ENCODE results near the gene KIF5C.

The KIF5C gene

GRCh38 chr2:149004836-149005235 lies 129.8 kb downstream of the KIF5C start:
- DNase-seq (ENCODE audit: low read depth, low spot score), result no peak
- Histone ChIP-seq H3K4me3 (peak overlapping the region; percentile 51), H3K9ac (ENCODE audit: insufficient read length) (no peak overlapping the region), H3K36me3 (ENCODE audit: insufficient read depth, low read length) (no peaks in the 10 kb centered on the region), H3K9me3 (ENCODE audit: low read depth, low read length) (no peaks in the 10 kb centered on the region), H3K27ac (peak overlapping the region; percentile 92)
- TF ChIP-seq POLR2AphosphoS5 (IDR thresholded peaks at IDR 0.05; ENCODE audit: borderline replicate concordance, low read depth, low read length) (no peak), EZH2 (IDR thresholded peaks at IDR 0.05) (no peak)

DNA sequence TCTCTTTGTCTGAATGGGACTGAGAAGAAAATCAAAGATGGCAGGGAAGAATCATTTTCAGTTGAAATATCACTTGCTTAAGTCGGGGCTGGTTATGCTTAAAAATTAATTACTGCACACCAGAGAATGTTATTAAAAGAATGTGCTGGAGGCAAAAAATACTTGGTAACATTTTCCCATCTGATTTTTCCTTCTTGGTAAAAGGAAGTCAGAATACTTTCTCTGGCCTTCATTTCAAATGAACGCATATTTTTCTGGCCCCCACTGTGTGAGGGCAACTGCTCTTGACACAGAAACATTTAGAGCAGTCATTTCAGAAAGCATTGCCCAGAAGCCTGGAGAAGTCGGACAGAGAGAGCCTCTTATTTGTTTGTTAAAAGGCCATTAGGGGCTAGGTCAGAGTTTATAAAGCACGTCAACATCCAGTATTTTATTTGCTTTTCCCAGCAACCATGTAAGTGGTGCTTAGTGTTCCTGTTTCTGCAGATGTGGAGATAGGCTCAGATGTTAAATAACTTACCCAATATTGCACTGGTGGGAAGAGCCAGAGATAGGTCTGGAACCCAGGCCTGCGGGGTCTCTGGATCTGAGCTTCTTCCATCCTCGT lies 130.5 kb downstream of the KIF5C start:
- TF ChIP-seq FOXP2 (optimal IDR thresholded peaks at IDR 0.05; ENCODE audit: control extremely low read depth, extremely low read length, insufficient read depth) (no peak), POLR2AphosphoS5 (IDR thresholded peaks at IDR 0.05; ENCODE audit: borderline replicate concordance, low read depth, low read length) (no peak), EZH2 (IDR thresholded peaks at IDR 0.05) (no peak)
- no peaks in the 10 kb centered on the region for H3K9me3 ChIP-seq (ENCODE audit: low read depth, low read length)
- DNase-seq (ENCODE audit: low read depth, low spot score), result no peak
- H3K4me3 ChIP-seq, result peak overlapping the region; percentile 51
- no peak overlapping the region for H3K9ac ChIP-seq (ENCODE audit: insufficient read length)
- peak overlapping the region; percentile 92 for H3K27ac ChIP-seq
- H3K36me3 ChIP-seq (ENCODE audit: insufficient read depth, low read length), result no peaks in the 10 kb centered on the region

DNA sequence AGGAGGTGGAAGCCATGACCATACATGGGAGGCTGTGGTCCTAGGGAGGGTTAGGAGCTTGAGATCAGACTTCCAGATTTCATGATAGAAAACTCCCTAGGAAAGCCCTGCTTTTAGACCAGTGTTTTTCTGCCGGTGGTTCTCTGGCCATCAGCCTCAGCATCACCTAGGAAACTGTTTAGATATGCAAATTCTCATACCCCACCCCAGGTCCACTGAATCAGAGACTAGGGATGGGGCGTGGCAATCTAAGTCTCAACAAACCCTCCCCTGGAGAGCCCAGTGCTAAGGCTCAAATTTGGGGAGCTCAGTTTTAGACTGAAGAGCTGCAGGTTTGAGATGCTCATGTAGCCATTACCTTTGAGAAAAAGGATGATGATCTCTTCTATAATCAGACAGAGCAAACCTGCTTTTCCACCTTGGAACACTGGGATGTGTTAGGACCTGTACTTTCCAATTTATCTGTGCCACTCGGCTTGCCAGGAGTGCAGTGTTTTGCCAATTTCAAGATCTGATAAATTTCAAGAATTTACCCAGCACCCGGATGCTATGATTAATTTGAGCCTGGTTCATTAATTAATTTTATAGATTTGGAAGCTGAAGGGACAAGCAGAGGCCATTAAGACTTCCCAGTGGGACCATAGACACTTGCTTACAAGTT lies 132.0 kb downstream of the KIF5C start:
- no peaks in the 10 kb centered on the region for H3K36me3 ChIP-seq (ENCODE audit: insufficient read depth, low read length)
- no peak for DNase-seq (ENCODE audit: low read depth, low spot score)
- H3K9me3 ChIP-seq (ENCODE audit: low read depth, low read length), result no peaks in the 10 kb centered on the region
- no peak overlapping the region for H3K27ac ChIP-seq
- TF ChIP-seq POLR2AphosphoS5 (IDR thresholded peaks at IDR 0.05; ENCODE audit: borderline replicate concordance, low read depth, low read length) (no peak), EZH2 (IDR thresholded peaks at IDR 0.05) (no peak), FOXP2 (optimal IDR thresholded peaks at IDR 0.05; ENCODE audit: control extremely low read depth, extremely low read length, insufficient read depth) (no peak)
- H3K9ac ChIP-seq (ENCODE audit: insufficient read length), result no peak overlapping the region
- H3K4me3 ChIP-seq, result no peak overlapping the region

DNA sequence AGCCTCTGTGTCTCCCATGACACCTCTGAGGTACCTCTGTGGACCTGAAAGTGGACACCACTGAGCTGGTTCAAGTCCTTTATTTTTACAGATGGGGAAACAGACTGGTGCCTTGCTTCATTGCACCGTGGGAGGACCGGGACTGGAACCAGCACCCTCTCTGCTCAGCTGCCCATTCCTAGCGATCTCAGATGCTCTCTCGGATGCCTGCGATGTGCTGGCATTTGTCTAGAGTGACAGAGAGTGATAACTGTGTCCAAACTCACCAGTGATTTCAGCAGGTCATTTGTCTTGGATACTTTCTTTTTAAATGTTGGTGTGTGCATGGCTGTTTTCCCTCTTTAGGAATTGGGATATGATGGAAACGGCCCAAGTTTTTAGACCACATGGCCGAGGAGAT lies 133.4 kb downstream of the KIF5C start:
- Histone ChIP-seq H3K9me3 (ENCODE audit: low read depth, low read length) (no peaks in the 10 kb centered on the region), H3K4me3 (no peak overlapping the region), H3K27ac (no peak overlapping the region), H3K36me3 (ENCODE audit: insufficient read depth, low read length) (no peaks in the 10 kb centered on the region), H3K9ac (ENCODE audit: insufficient read length) (no peak overlapping the region)
- no peak for DNase-seq (ENCODE audit: low read depth, low spot score)
- TF ChIP-seq FOXP2 (optimal IDR thresholded peaks at IDR 0.05; ENCODE audit: control extremely low read depth, extremely low read length, insufficient read depth) (no peak), POLR2AphosphoS5 (IDR thresholded peaks at IDR 0.05; ENCODE audit: borderline replicate concordance, low read depth, low read length) (no peak), EZH2 (IDR thresholded peaks at IDR 0.05) (no peak)

DNA sequence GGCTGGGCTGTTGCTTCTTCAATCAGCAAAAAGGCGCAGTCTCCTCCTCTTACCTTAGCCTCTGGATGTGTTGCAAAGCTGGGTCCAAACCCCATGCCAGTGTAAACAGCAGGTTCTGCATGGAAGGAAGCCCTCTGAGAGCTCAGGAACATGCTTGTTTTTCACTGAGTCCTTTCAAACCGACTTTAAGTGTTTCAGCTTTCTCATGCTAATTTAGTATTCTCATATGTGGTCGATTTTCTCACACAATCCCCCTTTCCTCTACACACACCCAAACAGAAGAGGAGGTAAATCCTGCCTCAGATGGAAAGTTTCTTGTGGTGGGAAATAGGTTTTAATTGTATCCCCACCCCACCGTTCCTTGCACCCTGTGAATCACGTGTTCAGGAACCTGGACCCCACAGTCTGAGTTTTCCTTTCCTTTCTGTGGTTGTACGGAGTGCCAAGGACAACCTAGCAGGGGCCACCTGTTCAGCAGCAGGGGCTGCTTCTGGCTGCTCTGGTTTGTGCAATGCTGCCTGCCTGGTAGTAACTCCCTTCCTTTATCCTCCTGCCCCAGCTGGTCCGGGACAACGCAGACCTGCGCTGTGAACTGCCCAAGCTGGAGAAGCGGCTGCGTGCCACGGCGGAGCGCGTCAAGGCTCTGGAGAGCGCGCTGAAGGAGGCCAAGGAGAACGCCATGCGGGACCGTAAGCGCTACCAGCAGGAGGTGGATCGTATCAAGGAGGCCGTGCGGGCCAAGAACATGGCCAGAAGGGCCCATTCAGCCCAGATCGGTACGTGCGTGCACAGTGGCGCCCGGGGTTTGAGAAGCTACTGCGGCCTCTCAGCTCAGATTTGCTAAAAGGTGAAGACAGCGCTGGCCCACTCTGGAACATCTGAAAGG lies 134.8 kb downstream of the KIF5C start:
- TF ChIP-seq POLR2AphosphoS5 (IDR thresholded peaks at IDR 0.05; ENCODE audit: borderline replicate concordance, low read depth, low read length) (no peak), FOXP2 (optimal IDR thresholded peaks at IDR 0.05; ENCODE audit: control extremely low read depth, extremely low read length, insufficient read depth) (no peak), EZH2 (IDR thresholded peaks at IDR 0.05) (no peak)

DNA sequence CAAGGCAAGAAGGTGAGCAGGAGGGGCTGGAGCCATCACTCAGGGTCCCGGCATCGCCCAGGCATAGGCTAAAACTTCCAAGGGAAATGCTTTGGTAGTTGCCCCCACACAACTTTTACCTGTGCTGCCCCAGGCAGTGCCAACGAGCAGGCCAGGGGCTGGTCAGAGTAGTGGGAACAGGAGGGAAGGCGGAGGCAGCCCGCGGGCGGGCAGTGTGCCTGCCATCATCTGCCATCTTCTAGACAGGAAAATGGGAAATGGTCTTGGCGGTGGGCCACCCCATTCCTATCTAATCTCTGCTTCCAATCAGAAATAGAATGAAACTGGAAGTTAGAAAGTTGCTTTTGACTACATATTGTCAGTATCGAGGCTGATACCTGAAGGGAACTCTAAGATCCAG lies 137.5 kb downstream of the KIF5C start:
- no peak for TF ChIP-seq POLR2AphosphoS5 (IDR thresholded peaks at IDR 0.05; ENCODE audit: borderline replicate concordance, low read depth, low read length)
- no peak for TF ChIP-seq EZH2 (IDR thresholded peaks at IDR 0.05)
- no peak for TF ChIP-seq FOXP2 (optimal IDR thresholded peaks at IDR 0.05; ENCODE audit: control extremely low read depth, extremely low read length, insufficient read depth)
- Histone ChIP-seq H3K9me3 (ENCODE audit: low read depth, low read length) (no peaks in the 10 kb centered on the region), H3K9ac (ENCODE audit: insufficient read length) (no peak overlapping the region), H3K4me3 (no peak overlapping the region), H3K36me3 (ENCODE audit: insufficient read depth, low read length) (no peaks in the 10 kb centered on the region), H3K27ac (no peak overlapping the region)
- no peak for DNase-seq (ENCODE audit: low read depth, low spot score)

More for the DNA sequence above, 134.8 kb downstream of the KIF5C start:
- H3K36me3 ChIP-seq (ENCODE audit: insufficient read depth, low read length), result no peaks in the 10 kb centered on the region
- H3K27ac ChIP-seq, result no peak overlapping the region
- H3K9ac ChIP-seq (ENCODE audit: insufficient read length), result no peak overlapping the region
- DNase-seq (ENCODE audit: low read depth, low spot score), result no peak
- H3K9me3 ChIP-seq (ENCODE audit: low read depth, low read length), result no peaks in the 10 kb centered on the region
- H3K4me3 ChIP-seq, result no peak overlapping the region

- H3K9me3 ChIP-seq (ENCODE audit: low read depth, low read length), result no peaks in the 10 kb centered on the region
- H3K4me3 ChIP-seq, result no peak overlapping the region
- TF ChIP-seq POLR2AphosphoS5 (IDR thresholded peaks at IDR 0.05; ENCODE audit: borderline replicate concordance, low read depth, low read length), result no peak
- TF ChIP-seq FOXP2 (optimal IDR thresholded peaks at IDR 0.05; ENCODE audit: control extremely low read depth, extremely low read length, insufficient read depth), result no peak
- TF ChIP-seq EZH2 (IDR thresholded peaks at IDR 0.05), result no peak
- H3K9ac ChIP-seq (ENCODE audit: insufficient read length), result no peak overlapping the region
- no peak overlapping the region for H3K27ac ChIP-seq
- no peak for DNase-seq (ENCODE audit: low read depth, low spot score)
- no peaks in the 10 kb centered on the region for H3K36me3 ChIP-seq (ENCODE audit: insufficient read depth, low read length)
Observed at GRCh38 chr2:149015501-149015900, 140.5 kb downstream of the KIF5C start.

DNA sequence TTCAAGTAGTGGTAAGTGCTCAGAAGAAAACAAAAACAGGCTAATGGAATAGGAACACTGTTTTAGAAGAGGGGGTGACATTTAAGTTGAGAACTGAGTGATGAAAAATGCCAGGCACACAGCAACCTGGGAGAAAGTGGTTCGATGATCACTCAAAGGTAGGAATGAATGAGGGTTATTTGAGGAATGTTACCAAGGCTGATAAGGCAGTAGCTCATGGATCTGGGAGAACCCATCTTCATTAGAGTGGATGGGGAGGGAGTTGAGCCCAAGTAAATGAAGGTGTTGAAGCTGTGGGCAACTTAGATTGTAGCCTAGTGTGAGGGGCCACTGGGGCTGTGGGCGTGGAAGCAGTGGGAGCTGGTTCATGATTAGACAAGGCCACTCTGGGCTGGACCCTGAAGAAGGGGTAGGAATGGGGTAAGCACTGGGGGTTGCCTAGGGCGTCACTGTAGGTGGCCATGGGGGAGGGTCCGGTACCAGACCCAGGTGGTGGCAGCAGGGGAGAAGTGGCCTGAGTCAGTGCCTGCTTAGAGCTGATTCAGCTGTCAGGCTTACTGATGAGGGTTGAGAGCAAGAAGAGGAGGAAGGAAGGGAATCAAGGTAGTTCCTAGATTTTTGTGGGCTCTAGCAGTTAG lies 141.0 kb downstream of the KIF5C start:
- Histone ChIP-seq H3K27ac (no peak overlapping the region), H3K9ac (ENCODE audit: insufficient read length) (no peak overlapping the region), H3K4me3 (no peak overlapping the region), H3K9me3 (ENCODE audit: low read depth, low read length) (no peaks in the 10 kb centered on the region), H3K36me3 (ENCODE audit: insufficient read depth, low read length) (no peaks in the 10 kb centered on the region)
- no peak for DNase-seq (ENCODE audit: low read depth, low spot score)
- TF ChIP-seq FOXP2 (optimal IDR thresholded peaks at IDR 0.05; ENCODE audit: control extremely low read depth, extremely low read length, insufficient read depth), result no peak
- no peak for TF ChIP-seq POLR2AphosphoS5 (IDR thresholded peaks at IDR 0.05; ENCODE audit: borderline replicate concordance, low read depth, low read length)
- TF ChIP-seq EZH2 (IDR thresholded peaks at IDR 0.05), result no peak

Measured in SK-N-MC (cell line).